ENCODE data around the gene MTUS2.

DNA sequence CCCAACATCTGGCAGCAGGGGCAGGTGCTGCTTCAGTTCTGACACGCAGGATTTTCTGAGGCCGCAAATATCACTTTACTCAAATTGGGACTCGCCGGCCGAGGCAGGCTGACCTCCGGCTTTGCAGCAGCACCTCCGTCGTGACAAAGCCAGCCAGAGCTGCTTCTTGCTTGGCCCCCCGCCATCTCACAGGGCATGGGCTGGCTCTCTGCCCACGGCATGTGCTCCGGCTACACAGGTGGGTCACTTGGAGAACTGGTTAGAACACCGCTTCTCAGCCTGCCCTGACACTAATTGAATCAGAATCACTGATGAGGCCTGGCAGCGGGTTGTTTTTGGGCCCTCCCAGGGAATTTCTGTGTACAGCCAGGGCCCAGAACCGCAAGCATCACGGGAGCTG lies 663.1 kb downstream of the MTUS2 start:
- no peak for TF ChIP-seq EZH2 (IDR thresholded peaks at IDR 0.05; ENCODE audit: borderline replicate concordance, low read depth, low read length, poor library complexity, severe bottlenecking)
- TF ChIP-seq, protein P1, sequence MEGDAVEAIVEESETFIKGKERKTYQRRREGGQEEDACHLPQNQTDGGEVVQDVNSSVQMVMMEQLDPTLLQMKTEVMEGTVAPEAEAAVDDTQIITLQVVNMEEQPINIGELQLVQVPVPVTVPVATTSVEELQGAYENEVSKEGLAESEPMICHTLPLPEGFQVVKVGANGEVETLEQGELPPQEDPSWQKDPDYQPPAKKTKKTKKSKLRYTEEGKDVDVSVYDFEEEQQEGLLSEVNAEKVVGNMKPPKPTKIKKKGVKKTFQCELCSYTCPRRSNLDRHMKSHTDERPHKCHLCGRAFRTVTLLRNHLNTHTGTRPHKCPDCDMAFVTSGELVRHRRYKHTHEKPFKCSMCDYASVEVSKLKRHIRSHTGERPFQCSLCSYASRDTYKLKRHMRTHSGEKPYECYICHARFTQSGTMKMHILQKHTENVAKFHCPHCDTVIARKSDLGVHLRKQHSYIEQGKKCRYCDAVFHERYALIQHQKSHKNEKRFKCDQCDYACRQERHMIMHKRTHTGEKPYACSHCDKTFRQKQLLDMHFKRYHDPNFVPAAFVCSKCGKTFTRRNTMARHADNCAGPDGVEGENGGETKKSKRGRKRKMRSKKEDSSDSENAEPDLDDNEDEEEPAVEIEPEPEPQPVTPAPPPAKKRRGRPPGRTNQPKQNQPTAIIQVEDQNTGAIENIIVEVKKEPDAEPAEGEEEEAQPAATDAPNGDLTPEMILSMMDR (conservative IDR thresholded peaks at IDR 0.05; ENCODE audit: low read depth, low read length), result no peak
